Measurements from ENCODE around the gene MTG2. TPM values are rescaled to one million over a fixed set of nuclear protein-coding genes. Genes with fewer than 3 reads are reported as not detected.

MTG2 gene
- total RNA-seq, 1 donor from 2014 or later: 19.5 TPM

DNA sequence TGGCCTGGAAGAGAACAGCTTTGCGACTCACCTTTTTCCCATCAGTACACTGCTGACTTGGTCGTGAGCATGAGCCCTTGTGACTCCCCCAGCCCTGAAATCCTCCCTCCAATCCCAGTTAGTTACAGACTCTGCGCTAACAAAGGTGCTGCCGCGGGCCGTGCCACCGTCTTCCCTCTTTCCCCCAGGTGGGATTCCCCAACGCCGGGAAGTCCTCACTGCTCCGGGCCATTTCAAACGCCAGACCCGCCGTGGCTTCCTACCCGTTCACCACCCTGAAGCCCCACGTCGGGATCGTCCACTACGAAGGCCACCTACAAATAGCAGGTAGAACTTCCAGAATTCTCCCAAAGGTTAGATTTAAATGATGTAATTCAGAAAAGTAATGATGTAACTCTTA is 16.1 kb downstream of the MTG2 start:
- DNase-seq (ENCODE audit: low read depth): no peak
- Histone ChIP-seq H3K27me3 (ENCODE audit: control insufficient read depth, insufficient read depth, low read length) (no peaks in the 10 kb centered on the region), H3K36me3 (ENCODE audit: control insufficient read depth, insufficient read depth, low read length) (peaks cover 2% of the 10 kb centered on the region), H3K4me3 (ENCODE audit: low read depth, low read length) (no peak overlapping the region)
- TF ChIP-seq, protein P1, sequence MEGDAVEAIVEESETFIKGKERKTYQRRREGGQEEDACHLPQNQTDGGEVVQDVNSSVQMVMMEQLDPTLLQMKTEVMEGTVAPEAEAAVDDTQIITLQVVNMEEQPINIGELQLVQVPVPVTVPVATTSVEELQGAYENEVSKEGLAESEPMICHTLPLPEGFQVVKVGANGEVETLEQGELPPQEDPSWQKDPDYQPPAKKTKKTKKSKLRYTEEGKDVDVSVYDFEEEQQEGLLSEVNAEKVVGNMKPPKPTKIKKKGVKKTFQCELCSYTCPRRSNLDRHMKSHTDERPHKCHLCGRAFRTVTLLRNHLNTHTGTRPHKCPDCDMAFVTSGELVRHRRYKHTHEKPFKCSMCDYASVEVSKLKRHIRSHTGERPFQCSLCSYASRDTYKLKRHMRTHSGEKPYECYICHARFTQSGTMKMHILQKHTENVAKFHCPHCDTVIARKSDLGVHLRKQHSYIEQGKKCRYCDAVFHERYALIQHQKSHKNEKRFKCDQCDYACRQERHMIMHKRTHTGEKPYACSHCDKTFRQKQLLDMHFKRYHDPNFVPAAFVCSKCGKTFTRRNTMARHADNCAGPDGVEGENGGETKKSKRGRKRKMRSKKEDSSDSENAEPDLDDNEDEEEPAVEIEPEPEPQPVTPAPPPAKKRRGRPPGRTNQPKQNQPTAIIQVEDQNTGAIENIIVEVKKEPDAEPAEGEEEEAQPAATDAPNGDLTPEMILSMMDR (IDR thresholded peaks at IDR 0.05; ENCODE audit: insufficient read depth, low read length, poor library complexity, severe bottlenecking): no peak

DNA sequence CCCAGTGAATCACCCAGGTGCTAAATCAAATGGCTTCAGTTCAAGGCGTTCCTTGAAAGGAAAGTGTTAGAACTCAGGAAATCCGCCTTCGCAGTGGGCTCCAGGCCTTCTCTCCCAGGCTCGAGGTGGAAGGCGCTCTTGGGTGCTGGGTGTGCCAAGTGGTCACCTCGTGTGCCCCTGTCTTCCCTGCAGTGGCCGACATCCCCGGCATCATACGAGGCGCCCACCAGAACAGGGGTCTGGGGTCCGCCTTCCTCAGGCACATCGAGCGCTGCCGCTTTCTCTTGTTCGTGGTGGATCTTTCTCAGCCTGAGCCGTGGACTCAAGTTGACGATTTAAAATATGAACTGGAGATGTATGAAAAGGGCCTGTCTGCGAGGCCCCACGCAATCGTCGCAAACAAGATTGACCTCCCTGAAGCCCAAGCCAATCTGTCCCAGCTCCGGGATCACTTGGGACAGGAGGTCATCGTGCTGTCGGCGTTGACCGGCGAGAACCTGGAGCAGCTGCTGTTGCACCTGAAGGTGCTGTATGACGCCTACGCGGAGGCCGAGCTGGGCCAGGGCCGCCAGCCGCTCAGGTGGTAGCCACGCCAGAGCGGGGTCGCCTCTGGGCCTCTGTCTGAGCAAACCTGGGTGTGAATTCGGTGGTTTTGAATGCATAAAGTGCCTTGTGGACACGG is 17.8 kb downstream of the MTG2 start:
- TF ChIP-seq, protein P1 (IDR thresholded peaks at IDR 0.05; ENCODE audit: insufficient read depth, low read length, poor library complexity, severe bottlenecking): no peak
- Histone ChIP-seq H3K27me3 (ENCODE audit: control insufficient read depth, insufficient read depth, low read length) (no peaks in the 10 kb centered on the region), H3K4me3 (ENCODE audit: low read depth, low read length) (no peak overlapping the region), H3K36me3 (ENCODE audit: control insufficient read depth, insufficient read depth, low read length) (peaks cover 2% of the 10 kb centered on the region)
- no peak for DNase-seq (ENCODE audit: low read depth)

DNA sequence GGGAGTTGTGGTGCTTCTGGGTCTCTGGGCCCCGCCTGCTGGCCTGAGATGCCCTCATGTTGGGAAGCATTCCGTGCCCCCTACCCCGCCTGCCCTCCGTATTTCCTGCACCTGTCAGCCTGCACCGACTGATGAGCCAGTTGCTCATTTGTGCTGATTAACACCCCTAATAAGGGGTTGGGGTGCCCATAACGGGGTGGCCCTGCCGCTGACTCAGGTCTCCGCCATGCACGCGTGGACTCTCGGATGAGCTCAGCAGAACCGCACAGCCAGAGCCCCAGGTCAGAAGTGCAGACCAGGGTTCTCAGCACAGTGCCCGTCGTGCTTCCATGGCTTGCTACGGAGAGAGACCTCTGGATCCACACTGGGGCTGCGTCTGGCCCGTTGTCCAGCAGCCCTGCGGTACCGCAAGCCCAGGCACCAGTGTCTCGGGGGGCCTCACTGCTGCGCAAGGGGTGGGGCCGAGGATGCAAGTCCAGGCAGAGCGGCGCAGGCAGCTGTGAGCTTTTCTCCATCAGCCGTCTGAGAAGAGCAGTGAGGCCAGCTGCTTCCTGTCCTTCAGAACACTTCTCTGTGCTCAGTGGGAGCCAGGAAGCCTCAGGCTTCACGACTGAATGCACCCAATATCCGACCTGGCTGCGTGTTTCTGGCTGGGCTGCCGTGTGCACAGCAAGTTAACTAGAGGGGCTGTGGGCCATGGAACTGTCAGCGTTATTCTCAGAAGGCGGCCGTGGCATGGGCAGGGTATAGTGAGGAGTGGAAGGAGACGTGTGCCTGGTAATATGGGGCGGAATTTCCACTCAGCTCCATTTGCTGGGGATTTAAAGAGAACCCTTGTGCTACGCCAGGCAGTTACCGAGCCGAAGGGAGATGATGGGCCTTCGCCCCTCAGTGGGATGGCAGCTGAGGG is 18.6 kb downstream of the MTG2 start:
- no peaks in the 10 kb centered on the region for H3K27me3 ChIP-seq (ENCODE audit: control insufficient read depth, insufficient read depth, low read length)
- TF ChIP-seq, protein P1 (IDR thresholded peaks at IDR 0.05; ENCODE audit: insufficient read depth, low read length, poor library complexity, severe bottlenecking): no peak
- DNase-seq (ENCODE audit: low read depth): no peak
- H3K4me3 ChIP-seq (ENCODE audit: low read depth, low read length): no peak overlapping the region
- peaks cover 2% of the 10 kb centered on the region for H3K36me3 ChIP-seq (ENCODE audit: control insufficient read depth, insufficient read depth, low read length)

DNA sequence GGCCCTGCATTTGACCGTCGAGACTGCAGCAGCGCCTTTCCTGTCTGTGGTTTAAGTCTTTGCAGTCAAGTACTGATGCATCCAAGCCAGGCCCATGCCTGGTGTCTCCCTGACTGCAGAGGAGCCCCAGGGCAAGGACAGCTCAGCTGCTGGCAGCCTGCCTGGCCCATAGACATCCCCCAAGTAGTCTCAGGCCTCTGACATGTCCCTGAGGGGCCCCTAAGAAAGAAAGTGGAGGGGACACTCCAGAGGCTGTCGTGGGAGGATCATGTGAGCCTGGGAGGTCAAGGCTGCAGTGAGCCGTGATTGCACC is 19.2 kb downstream of the MTG2 start:
- peaks cover 2% of the 10 kb centered on the region for H3K36me3 ChIP-seq (ENCODE audit: control insufficient read depth, insufficient read depth, low read length)
- no peak for DNase-seq (ENCODE audit: low read depth)
- TF ChIP-seq, protein P1 (IDR thresholded peaks at IDR 0.05; ENCODE audit: insufficient read depth, low read length, poor library complexity, severe bottlenecking): no peak

DNA sequence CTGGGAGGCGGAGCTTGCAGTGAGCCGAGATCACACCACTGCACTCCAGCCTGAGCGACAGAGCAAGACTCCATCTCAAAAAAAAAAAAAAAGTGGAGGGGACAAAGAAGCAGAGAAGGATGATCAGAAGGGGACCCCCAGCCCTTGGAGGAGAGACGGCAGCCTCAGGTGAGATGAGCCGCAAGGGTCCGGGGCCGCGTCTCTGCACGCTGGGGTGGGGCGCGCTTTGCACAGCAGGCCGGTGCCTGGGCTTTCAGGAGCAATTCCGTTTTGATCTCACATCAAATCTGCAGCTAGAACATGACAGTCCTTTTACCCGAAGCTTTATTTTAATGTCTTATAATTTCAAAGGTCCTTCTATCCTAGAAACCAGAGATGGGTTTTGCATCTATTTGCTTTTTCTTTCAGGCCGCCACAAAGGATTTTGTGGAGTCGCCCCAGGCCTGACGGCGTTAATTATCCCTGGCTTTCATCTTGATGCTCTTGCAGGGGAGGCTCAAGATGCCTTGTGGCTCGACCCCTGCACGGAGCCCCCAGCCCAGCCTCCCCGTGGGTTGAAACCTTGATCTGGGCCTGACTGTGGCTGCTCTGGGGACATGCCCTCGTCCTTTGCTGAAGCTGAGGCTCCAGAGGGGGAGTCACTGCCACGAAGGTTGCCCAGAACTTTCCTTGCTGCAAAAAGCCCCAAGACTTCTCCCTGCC is 20.0 kb downstream of the MTG2 start:
- Histone ChIP-seq H3K4me3 (ENCODE audit: low read depth, low read length) (no peak overlapping the region), H3K27me3 (ENCODE audit: control insufficient read depth, insufficient read depth, low read length) (no peaks in the 10 kb centered on the region), H3K36me3 (ENCODE audit: control insufficient read depth, insufficient read depth, low read length) (peaks cover 2% of the 10 kb centered on the region)
- DNase-seq (ENCODE audit: low read depth): no peak
- TF ChIP-seq, protein P1 (IDR thresholded peaks at IDR 0.05; ENCODE audit: insufficient read depth, low read length, poor library complexity, severe bottlenecking): no peak

More for the DNA sequence above, 19.2 kb downstream of the MTG2 start:
- Histone ChIP-seq H3K4me3 (ENCODE audit: low read depth, low read length) (no peak overlapping the region), H3K27me3 (ENCODE audit: control insufficient read depth, insufficient read depth, low read length) (no peaks in the 10 kb centered on the region)
